Lung (tissue), 12 donors: Measurements from ENCODE around the gene MESD. TPM values are rescaled to one million over a fixed set of nuclear protein-coding genes. Genes with fewer than 3 reads are reported as not detected.

ENCODE experiments used
- ATAC-seq: fragments of 200-7000 bp; cut with Tn5 transposase; one replicate; pipeline ENCODE4 v1.9.1; 2020; ENCODE audit warnings: moderate number of reproducible peaks; ENCODE audit not compliant: insufficient read depth, low FRiP score
- DNase-seq, 3 donors: peaks; one replicate each; pipeline ENCODE4 v3.0.0-alpha.2; 2013 to 2017
- H3K27ac ChIP-seq, 2 donors: one replicate each; pipeline ENCODE4 v1.5.1; 2013; ENCODE audit warnings: mild to moderate bottlenecking in 2 of 2, moderate library complexity in 2 of 2, control low read depth in 1 of 2, inconsistent platforms in 1 of 2, low read depth in 1 of 2, low read length in 1 of 2
- H3K27me3 ChIP-seq, 3 donors: one replicate each; pipeline ENCODE4 v1.5.1; 2013; ENCODE audit warnings: low read length in 2 of 3; ENCODE audit not compliant: control insufficient read depth in 3 of 3, insufficient read depth in 3 of 3
- H3K36me3 ChIP-seq, 4 donors: one replicate each; pipeline ENCODE4 v1.5.1; 2013; ENCODE audit warnings: low read length in 4 of 4, mild to moderate bottlenecking in 1 of 4, moderate library complexity in 1 of 4; ENCODE audit not compliant: control insufficient read depth in 4 of 4, insufficient read depth in 4 of 4
- H3K4me1 ChIP-seq, 5 donors: one replicate each; pipeline ENCODE4 v1.5.1; 2013; ENCODE audit warnings: low read length in 5 of 5, mild to moderate bottlenecking in 2 of 5, moderate library complexity in 1 of 5; ENCODE audit not compliant: control insufficient read depth in 5 of 5, insufficient read depth in 5 of 5
- H3K4me3 ChIP-seq: one replicate; pipeline ENCODE4 v1.5.1; 2013; ENCODE audit warnings: mild to moderate bottlenecking, control low read depth, moderate library complexity
- H3K9ac ChIP-seq, 2 donors: one replicate each; pipeline ENCODE4 v1.5.1; 2013; ENCODE audit warnings: low read length in 2 of 2, control low read depth in 1 of 2; ENCODE audit not compliant: insufficient read depth in 1 of 2
- H3K9me3 ChIP-seq, 4 donors: one replicate each; pipeline ENCODE4 v1.5.1; 2013; ENCODE audit warnings: low read length in 3 of 4, mild to moderate bottlenecking in 1 of 4, moderate library complexity in 1 of 4; ENCODE audit not compliant: control insufficient read depth in 4 of 4, insufficient read depth in 3 of 4
- CTCF ChIP-seq: IDR thresholded peaks from 2 replicates; pipeline ENCODE4 v1.5.1; 2012; ENCODE audit warnings: mild to moderate bottlenecking; ENCODE audit errors: control extremely low read depth, extremely low read depth
- WGBS, 2 donors: extraction: QIAGEN DNeasy Blood & Tissue Kit; methylation state at CpG; one replicate each; pipeline ENCODE4 v1.1.7; 2013; 5-methylcytosine and 5-hydroxymethylcytosine counted together
- polyA plus RNA-seq, 2 donors: library from polyadenylated mRNA; stranded (reverse); fragments of 200-250 nt; gene quantifications; one replicate each; pipeline ENCODE4 v1.2.1, GENCODE V29; 2013
- total RNA-seq, 2 donors: library from RNA; depleted of rRNA in 1 of 2; stranded (reverse); fragments of >200 nt in 1 of 2; gene quantifications; one replicate each; pipeline ENCODE4 v1.2.1, GENCODE V29; 2014 to 2021
- donor health status: control.
- donor health status: control.
- donor health status: Bipolar disorder and iron deficiency.
- donor health status: healthy.
- donor health status: DM: yes; HTN: yes; CAD: no.

The MESD gene
- total and polyA plus RNA-seq, 4 donors, result 15.3 to 26.4 (median 21.9) TPM

GRCh38 chr15:81002331-81003096 is 12.9 kb upstream of the MESD start:
- DNase-seq (no peak), ATAC-seq (no peak)
- Histone ChIP-seq H3K27me3 (no peaks in the 10 kb centered on the region), H3K9ac (no peak overlapping the region), H3K36me3 (peaks cover 0 to 22% (median 12%) of the 10 kb centered on the region in 4 donors), H3K4me3 (peak overlapping the region; percentile 88), H3K9me3 (peaks cover 0 to 3% (median 0%) of the 10 kb centered on the region in 4 donors), H3K27ac (peak overlapping the region; percentile 94 to 96), H3K4me1 (peaks cover 0 to 17% (median 12%) of the 10 kb centered on the region in 5 donors)
- 58 to 77% methylated on average over 87 to 89 of the region's 89 CpGs for WGBS, 2 donors
- no peak for TF ChIP-seq CTCF

GRCh38 chr15:81002009-81002330 is 12.4 kb upstream of the MESD start:
- H3K27me3 ChIP-seq, result no peaks in the 10 kb centered on the region
- H3K4me1 ChIP-seq, result peaks cover 0 to 17% (median 10%) of the 10 kb centered on the region in 5 donors
- H3K9me3 ChIP-seq, result peaks cover 0 to 3% (median 0%) of the 10 kb centered on the region in 4 donors
- no peak overlapping the region for H3K9ac ChIP-seq
- H3K36me3 ChIP-seq, result peaks cover 0 to 22% (median 11%) of the 10 kb centered on the region in 4 donors
- peak overlapping the region; percentile 88 for H3K4me3 ChIP-seq
- DNase-seq (no peak), ATAC-seq (no peak)
- no peak for TF ChIP-seq CTCF
- 5 to 8% methylated on average over 39 to 42 of the region's 42 CpGs for WGBS, 2 donors
- peak overlapping the region; percentile 94 to 96 for H3K27ac ChIP-seq

- H3K27me3 ChIP-seq, result no peaks in the 10 kb centered on the region
- no peak for TF ChIP-seq CTCF
- peak overlapping the region; percentile 94 to 96 for H3K27ac ChIP-seq
- H3K36me3 ChIP-seq, result peaks cover 0 to 22% (median 11%) of the 10 kb centered on the region in 4 donors
- H3K9ac ChIP-seq, result peak overlapping the region in 1 of 2 donors; percentile 91
- peak overlapping the region; percentile 88 for H3K4me3 ChIP-seq
- peak; percentile 63 for ATAC-seq
- H3K4me1 ChIP-seq, result peaks cover 0 to 17% (median 10%) of the 10 kb centered on the region in 5 donors
- WGBS, 2 donors, result 0% methylated on average over 96 to 110 of the region's 110 CpGs
- peak; percentile 50 to 58 (median 56) for DNase-seq
- peaks cover 0 to 3% (median under 1%) of the 10 kb centered on the region in 4 donors for H3K9me3 ChIP-seq
These were observed 11.8 kb upstream of the MESD start for GRCh38 chr15:81001152-81002008.
